ENCODE results near the gene FOXL2NB.
A peak's percentile ranks its signal among the peaks of the same experiment; 100 is the strongest.

The FOXL2NB gene

GRCh38 chr3:138942861-138943623 is 4.0 kb upstream of the FOXL2NB start:
- no peak for TF ChIP-seq CTCF (IDR thresholded peaks at IDR 0.05; ENCODE audit: insufficient read depth, missing control alignments)
- FAIRE-seq (no peak), DNase-seq (ENCODE audit: insufficient read length, low spot score) (no peak)

- FAIRE-seq (no peak), DNase-seq (ENCODE audit: insufficient read length, low spot score) (no peak)
- TF ChIP-seq CTCF (IDR thresholded peaks at IDR 0.05; ENCODE audit: insufficient read depth, missing control alignments) = no peak
These were observed 3.0 kb upstream of the FOXL2NB start for GRCh38 chr3:138943724-138944653.

GRCh38 chr3:138944654-138944928 is 2.4 kb upstream of the FOXL2NB start:
- no peak for TF ChIP-seq CTCF (IDR thresholded peaks at IDR 0.05; ENCODE audit: insufficient read depth, missing control alignments)
- DNase-seq (ENCODE audit: insufficient read length, low spot score) (no peak), FAIRE-seq (no peak)

- TF ChIP-seq CTCF (IDR thresholded peaks at IDR 0.05; ENCODE audit: insufficient read depth, missing control alignments) = no peak
- FAIRE-seq (no peak), DNase-seq (ENCODE audit: insufficient read length, low spot score) (no peak)
These were observed 1.9 kb upstream of the FOXL2NB start for GRCh38 chr3:138944929-138945708.

GRCh38 chr3:138945709-138946662 is 1.0 kb upstream of the FOXL2NB start:
- peak; percentile 27 for TF ChIP-seq CTCF (IDR thresholded peaks at IDR 0.05; ENCODE audit: insufficient read depth, missing control alignments)
- DNase-seq (ENCODE audit: insufficient read length, low spot score) (no peak), FAIRE-seq (no peak)

- no peak for DNase-seq (ENCODE audit: insufficient read length, low spot score)
- TF ChIP-seq CTCF (IDR thresholded peaks at IDR 0.05; ENCODE audit: insufficient read depth, missing control alignments) = no peak
- no peak for FAIRE-seq
These were observed 591 bp downstream of the FOXL2NB start for GRCh38 chr3:138947495-138948121.

Data from D721Med (cell line).